VCaP (cell line): Measurements from ENCODE around the gene MARK1.
A peak's percentile ranks its signal among the peaks of the same experiment; 100 is the strongest.

ENCODE experiments used
- H3K27ac ChIP-seq: fragments of 450-650 bp; 2 replicates; pipeline ENCODE4 v1.5.1; 2017
- CTCF ChIP-seq: fragments of 450-650 bp; conservative IDR thresholded peaks from 2 replicates; pipeline ENCODE4 v1.5.1; 2017; ENCODE audit warnings: mild to moderate bottlenecking, moderate library complexity

Gene MARK1

GRCh38 chr1:220528679-220529501 is 954 bp downstream of the MARK1 start:
- H3K27ac ChIP-seq, result peak overlapping the region; percentile 95
- no peak for TF ChIP-seq CTCF

- TF ChIP-seq CTCF, result no peak
- peak overlapping the region; percentile 95 for H3K27ac ChIP-seq
Measured at GRCh38 chr1:220529521-220530020, 1.6 kb downstream of the MARK1 start.

GRCh38 chr1:220533504-220534109 is 5.7 kb downstream of the MARK1 start:
- TF ChIP-seq CTCF, result no peak
- H3K27ac ChIP-seq, result no peak overlapping the region

GRCh38 chr1:220544901-220545303 is 17.0 kb downstream of the MARK1 start:
- TF ChIP-seq CTCF, result peak; percentile 54
- no peak overlapping the region for H3K27ac ChIP-seq

- no peak for TF ChIP-seq CTCF
- H3K27ac ChIP-seq, result no peak overlapping the region
Measured at GRCh38 chr1:220550811-220551399, 23.0 kb downstream of the MARK1 start.

- TF ChIP-seq CTCF, result no peak
- H3K27ac ChIP-seq, result no peak overlapping the region
Measured at GRCh38 chr1:220551718-220552117, 23.8 kb downstream of the MARK1 start.

GRCh38 chr1:220552672-220553260 is 24.8 kb downstream of the MARK1 start:
- no peak for TF ChIP-seq CTCF
- no peak overlapping the region for H3K27ac ChIP-seq
